ENCODE measurements around the gene MYO15A.

Gene MYO15A

GRCh38 chr17:18124345-18125126 lies 16.0 kb downstream of the MYO15A start:
- no peak for DNase-seq (ENCODE audit: low read depth in 3 of 3)

GRCh38 chr17:18129041-18129502 lies 20.5 kb downstream of the MYO15A start:
- DNase-seq (ENCODE audit: low read depth in 3 of 3), result no peak

- no peak for DNase-seq (ENCODE audit: low read depth in 3 of 3)
These were observed 24.2 kb downstream of the MYO15A start for GRCh38 chr17:18132711-18133110.

GRCh38 chr17:18136357-18136756 lies 27.8 kb downstream of the MYO15A start:
- DNase-seq (ENCODE audit: low read depth in 3 of 3), result no peak

GRCh38 chr17:18138065-18138749 lies 29.7 kb downstream of the MYO15A start:
- DNase-seq (ENCODE audit: low read depth in 3 of 3), result no peak

GRCh38 chr17:18139092-18139491 lies 30.5 kb downstream of the MYO15A start:
- no peak for DNase-seq (ENCODE audit: low read depth in 3 of 3)

- no peak for DNase-seq (ENCODE audit: low read depth in 3 of 3)
These were observed 30.9 kb downstream of the MYO15A start for GRCh38 chr17:18139498-18139897.

GRCh38 chr17:18139949-18140348 lies 31.4 kb downstream of the MYO15A start:
- DNase-seq (ENCODE audit: low read depth in 3 of 3), result no peak

GRCh38 chr17:18140648-18141047 lies 32.1 kb downstream of the MYO15A start:
- DNase-seq (ENCODE audit: low read depth in 3 of 3), result no peak

- DNase-seq (ENCODE audit: low read depth in 3 of 3), result no peak
These were observed 32.8 kb downstream of the MYO15A start for GRCh38 chr17:18141210-18141803.

GRCh38 chr17:18142417-18142816 lies 33.9 kb downstream of the MYO15A start:
- DNase-seq (ENCODE audit: low read depth in 3 of 3), result no peak

- no peak for DNase-seq (ENCODE audit: low read depth in 3 of 3)
These were observed 34.7 kb downstream of the MYO15A start for GRCh38 chr17:18143044-18143936.

GRCh38 chr17:18144261-18144660 lies 35.7 kb downstream of the MYO15A start:
- no peak for DNase-seq (ENCODE audit: low read depth in 3 of 3)

GRCh38 chr17:18144855-18145254 lies 36.3 kb downstream of the MYO15A start:
- DNase-seq (ENCODE audit: low read depth in 3 of 3), result no peak

GRCh38 chr17:18145811-18146210 lies 37.3 kb downstream of the MYO15A start:
- DNase-seq (ENCODE audit: low read depth in 3 of 3), result no peak

GRCh38 chr17:18146259-18146658 lies 37.7 kb downstream of the MYO15A start:
- no peak for DNase-seq (ENCODE audit: low read depth in 3 of 3)

GRCh38 chr17:18146980-18147379 lies 38.4 kb downstream of the MYO15A start:
- no peak for DNase-seq (ENCODE audit: low read depth in 3 of 3)

- DNase-seq (ENCODE audit: low read depth in 3 of 3), result no peak
These were observed 40.0 kb downstream of the MYO15A start for GRCh38 chr17:18148586-18148985.

- DNase-seq (ENCODE audit: low read depth in 3 of 3), result no peak
These were observed 42.7 kb downstream of the MYO15A start for GRCh38 chr17:18151290-18151689.

GRCh38 chr17:18155179-18155578 lies 46.6 kb downstream of the MYO15A start:
- DNase-seq (ENCODE audit: low read depth in 3 of 3), result no peak

- DNase-seq (ENCODE audit: low read depth in 3 of 3), result no peak
These were observed 47.8 kb downstream of the MYO15A start for GRCh38 chr17:18156171-18156975.

All from stimulated activated CD4-positive, alpha-beta T cell treated with anti-CD3 and anti-CD28 coated beads, TNF-alpha, amount 100 ng/mL, for 4 hours (primary cell).